ENCODE data around the gene TREML1.

Gene TREML1

DNA sequence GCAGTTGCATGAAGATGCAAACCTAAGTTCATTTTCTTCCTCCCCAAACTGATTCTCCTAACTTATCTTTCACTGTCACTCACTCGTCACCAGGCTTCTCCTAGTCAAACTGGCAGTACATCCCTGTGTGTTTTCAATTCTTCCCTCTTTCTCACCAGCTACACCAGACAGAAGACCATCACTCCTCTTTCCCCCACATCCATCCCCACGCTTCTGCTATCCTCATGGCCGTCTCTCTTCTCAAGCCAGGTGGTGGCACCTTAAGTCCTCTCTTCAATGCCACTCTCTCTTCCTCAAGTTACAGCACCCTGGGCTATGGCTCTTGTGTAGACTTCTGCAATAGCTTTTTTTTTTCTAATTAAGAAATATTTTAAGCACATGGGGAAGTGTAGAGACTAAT, 23.1 kb upstream of the TREML1 start:
- no peak for DNase-seq

DNA sequence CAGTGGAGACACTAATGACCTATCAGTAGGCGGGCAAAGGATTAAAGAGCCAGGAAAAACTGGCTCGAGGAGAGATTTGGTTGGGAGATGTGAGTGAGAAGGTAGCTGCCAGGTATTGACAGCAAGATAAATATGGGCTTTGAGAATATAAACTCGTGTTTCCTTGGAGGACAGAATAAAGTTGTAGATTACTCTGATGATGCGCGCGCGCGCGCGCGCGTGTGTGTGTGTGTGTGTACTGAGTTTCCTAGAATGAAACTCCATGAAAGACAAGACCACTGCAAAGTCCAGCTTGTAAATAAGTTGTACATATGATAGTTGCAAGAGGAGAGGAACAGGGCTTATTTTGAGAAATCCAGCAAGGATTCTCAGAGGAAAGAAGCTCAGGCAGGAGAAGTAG, 22.0 kb upstream of the TREML1 start:
- DNase-seq: no peak

DNA sequence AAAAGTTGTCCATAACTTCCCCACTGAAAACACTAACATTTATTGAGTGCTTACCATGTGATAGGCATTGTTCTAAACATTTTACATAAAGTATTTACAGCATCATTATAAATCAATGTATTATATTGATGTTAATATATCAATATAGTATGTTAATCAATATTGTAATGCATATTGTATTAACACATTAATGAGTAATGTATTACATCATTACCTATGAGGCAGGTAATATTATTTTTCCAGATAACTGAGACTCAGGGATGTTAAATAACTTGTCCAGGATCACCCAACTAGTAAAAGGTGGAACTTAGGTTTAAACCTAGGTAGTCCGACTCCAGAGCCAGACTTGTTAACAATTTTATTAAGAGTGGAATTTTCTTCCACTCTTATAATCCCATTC, 20.9 kb upstream of the TREML1 start:
- DNase-seq: no peak

DNA sequence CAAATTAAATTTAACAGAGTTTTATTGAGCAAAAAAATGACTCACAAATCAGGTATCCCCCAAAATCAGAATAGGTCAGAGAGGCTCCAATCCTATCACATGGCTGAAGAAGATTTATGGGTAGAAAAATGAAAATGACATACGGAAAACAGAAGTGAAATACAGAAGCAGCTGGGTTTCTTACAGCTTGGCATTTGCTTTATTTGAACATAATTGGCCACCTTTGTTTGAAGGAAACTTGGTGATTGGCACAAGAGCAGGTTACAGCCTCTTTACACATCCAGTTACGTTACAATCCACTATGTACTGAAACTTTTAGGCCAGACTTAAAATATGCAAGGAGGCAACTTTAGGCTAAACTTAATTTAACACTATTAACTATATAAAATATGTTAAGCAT, 20.5 kb upstream of the TREML1 start:
- DNase-seq: no peak

DNA sequence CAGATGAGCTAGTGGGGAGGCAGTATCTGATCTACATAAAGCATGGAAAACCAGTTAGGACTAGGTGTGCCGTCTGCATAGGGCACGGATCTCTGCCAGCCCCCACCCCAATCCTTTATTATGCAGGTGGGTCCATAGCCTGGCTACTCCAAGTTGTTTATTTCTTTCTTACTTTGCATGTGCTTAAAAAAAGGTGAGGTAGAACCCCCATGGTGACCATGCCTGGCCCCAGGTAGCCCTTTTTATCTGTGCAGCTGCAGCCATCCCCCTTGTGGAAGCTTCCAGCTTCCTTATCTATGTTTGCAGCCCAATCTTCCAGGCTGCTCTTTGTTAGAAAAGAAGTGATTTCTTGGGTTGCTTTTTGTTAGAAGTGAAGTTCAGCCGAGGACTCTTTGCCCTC, 17.8 kb upstream of the TREML1 start:
- DNase-seq: no peak

DNA sequence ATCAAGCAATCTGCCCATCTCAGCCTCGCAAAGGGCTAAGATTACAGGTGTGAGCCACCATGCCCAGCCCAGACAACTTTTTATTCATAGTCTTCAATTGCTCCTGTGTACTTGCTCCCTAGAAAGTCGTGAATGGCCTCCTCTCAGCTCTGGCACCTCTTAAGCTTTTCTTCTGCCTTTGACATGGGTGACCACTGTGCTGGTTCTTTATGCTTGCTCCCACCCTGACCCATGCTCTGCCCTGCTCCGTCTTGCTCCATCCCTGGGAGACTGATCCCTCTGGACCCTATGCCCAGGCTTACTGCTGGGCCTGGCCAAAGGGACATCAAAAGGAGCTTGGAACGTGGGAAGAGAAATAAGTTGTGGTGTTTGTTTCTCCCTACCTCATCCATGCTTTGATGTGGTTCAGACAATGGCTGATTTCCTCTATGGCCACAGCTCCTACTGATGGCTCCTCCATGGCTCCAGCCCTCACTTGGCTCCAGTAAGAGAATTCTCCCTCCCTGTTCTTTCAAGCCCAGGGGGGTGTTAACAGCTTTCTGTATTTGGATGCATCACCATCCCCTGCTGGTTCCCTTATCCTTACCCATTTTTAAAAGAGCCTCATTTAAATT, 16.5 kb upstream of the TREML1 start:
- no peak for DNase-seq

DNA sequence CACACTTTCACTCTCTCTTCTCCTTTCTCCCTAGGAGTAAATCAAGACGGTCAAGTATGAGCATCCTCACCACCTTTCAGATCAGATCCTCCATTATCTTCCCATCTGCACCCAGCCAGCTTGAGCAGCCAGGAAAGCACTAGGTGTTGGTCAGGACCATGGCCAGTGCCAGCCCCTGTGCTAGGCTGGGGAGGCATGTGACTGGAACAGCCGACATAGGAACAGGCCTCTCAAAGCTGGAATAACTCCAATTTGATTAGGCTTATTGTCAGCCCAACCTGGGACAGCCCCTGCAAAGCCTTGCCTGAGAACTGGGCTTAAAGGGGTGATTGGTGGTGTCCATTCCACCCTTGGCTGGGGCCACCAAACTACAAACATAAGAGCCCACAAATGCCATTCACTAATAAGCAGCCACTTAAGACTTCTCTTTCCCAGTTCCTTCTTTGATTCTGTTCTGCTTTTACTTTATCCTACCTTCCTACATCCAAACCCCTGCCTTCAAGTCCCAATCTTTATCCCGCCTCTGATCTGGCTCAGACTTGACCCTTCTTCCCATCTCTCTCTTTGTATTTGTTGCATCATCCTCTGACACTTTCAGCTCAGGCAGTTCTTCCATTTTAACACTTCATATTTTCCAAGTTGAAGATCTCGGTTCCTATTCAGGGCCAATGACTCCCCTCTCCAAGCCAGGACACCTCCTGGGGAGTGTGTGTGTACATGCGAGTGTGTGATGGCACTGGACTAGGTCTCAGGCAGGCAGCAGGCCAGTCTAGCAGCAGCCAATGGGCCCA, 13.2 kb upstream of the TREML1 start:
- DNase-seq: no peak

DNA sequence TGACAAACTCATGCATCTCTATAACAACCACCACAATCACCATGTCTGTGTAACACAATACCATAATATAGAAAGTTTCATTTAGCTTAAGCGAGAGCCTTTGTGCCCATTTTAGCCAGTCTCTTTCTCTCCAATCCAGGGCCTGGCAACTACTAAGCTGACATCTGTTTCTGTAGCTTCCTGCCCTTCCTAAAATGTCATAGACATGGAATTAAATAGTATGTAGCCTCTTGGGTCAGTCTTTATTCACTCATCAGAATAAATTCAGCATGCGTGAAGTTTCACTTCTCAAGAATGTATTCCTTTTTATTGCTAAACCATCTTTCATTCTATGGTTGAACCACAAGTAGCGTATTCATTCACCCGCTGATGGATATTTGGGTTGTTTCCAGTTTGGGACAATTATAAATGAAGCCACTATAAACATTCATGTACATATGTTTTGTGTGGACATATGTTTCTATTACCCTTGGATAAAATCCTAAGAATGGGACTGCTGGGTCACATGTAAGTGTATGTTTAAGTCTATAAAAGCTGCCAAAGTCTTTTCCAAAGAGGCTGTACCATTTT, 10.5 kb upstream of the TREML1 start:
- no peak for DNase-seq

DNA sequence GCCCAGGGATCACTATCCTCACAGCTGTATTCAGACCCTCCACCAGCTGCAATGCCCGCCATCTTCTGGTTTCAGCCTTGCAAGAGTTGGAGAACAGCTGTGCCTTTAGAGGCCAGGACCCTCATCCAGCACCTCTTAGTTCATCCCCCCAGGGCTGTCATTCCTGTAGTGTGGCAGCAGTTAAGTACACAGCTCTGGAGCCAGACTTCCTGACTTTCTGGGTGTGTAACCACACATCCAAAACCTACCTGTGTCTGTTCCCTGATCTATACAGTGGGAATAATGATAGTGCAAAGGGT, 9.2 kb upstream of the TREML1 start:
- DNase-seq: no peak

DNA sequence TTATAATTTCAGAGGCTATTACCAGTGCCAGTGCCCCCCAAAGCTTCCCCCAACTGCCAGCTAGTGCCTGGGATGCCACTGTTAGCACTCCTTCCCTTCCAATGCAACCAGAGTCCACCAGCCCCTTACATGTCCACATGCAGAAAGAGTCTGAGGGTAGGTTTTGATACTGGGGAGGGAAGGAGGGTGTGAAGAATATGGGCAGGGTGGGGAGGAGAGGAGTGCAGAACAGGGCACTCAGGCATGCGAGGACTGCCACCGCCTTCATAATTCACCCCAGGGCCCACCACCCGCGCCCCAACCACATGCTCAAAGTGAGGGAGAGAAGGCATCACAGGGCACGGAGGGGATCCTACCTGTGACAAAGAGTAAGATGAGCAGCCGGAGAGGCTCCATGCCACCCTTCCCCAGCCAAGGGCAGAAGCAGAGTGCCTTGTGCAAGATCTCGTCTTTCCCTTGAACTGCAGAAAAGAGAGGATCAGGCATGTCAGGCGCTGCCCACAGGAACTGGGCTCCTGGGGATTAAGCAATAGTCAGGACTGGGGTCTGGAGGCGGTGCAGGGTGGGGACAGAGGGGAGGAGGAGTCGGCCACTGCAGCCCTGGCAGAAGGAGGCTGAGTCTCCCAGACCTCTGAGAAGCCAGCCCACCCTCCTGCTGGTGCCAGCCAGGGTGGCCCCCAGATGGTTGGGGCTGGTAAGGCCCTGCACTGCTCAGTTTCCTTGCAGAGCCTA, 8.7 kb upstream of the TREML1 start, which contains the start of gene TREM2:
Gene TREM2 (minus strand): TSS at position 430 of the 732 bp plus-strand sequence. CDS start 34 bp downstream, at position 396.
- no peak for DNase-seq

DNA sequence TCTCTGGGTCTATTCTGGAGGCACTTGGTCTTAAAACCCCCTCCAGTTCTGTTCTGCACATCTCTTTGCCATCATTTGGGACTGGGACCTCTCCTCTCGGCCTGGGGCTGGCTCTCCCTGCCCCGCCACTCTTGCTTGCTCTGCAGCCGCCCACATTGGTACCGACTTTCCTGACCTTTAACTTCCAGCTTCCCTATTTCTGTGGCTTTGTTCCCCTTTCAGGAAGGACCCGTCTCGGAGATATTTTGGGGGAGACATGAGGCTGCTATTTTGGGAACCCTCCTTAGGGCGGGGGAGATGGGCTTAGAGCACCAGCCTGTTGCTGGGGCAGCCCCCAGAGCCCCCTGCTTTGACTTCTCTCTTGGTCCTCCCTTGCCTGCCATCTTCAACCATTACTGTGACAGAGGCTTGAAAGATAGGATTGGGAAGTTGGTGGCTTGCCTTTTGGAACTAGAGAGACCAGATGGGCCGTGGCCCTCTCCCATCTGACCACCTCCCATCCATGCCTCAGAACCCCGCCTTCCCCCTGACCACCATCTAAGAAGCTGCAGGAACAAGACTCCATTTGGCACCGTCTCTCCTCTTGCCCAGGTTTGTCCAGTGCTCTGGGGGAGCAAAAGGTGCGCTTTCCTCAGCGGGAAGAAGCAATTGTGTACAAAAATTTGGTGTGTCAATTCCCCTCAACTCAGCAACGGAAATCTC, 7.9 kb upstream of the TREML1 start:
- DNase-seq: no peak

DNA sequence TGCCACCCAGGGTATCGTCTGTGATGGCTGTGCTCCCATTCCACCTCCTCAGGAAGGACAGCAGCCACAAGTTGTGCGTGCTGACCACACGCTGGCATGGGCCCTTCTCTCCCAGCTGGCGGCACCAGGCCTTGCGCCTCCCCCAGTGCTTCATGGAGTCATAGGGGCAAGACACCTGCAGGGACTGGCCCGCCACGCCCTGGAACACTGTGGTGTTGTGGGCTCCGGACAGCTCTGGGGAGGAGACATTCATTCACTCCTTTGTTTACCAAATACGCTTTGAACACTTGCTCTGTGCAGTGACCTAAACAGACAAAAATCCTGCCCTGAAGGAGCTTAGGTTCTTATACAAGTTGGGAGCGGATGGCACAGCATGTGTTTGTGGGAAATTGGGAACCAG, 7.2 kb upstream of the TREML1 start:
- no peak for DNase-seq

DNA sequence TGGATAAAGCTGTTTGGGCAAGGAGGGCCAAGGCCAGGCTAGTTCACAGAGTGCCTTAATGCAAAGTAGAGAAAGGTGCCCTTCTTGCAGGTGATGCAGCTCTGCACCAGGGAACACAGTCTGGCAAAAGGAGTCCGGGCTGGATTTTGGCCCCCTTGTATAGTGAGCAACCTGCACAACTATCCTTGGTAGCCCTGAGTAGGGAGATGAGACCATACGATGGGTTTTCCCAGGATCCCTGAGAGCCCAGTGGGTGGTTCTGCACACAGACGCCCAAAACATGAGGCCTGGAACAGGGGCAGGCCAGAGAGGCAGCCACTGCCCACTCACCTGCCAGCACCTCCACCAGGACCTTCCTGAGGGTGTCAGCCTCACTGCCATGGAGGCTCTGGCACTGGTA, 6.8 kb upstream of the TREML1 start:
- DNase-seq: no peak

DNA sequence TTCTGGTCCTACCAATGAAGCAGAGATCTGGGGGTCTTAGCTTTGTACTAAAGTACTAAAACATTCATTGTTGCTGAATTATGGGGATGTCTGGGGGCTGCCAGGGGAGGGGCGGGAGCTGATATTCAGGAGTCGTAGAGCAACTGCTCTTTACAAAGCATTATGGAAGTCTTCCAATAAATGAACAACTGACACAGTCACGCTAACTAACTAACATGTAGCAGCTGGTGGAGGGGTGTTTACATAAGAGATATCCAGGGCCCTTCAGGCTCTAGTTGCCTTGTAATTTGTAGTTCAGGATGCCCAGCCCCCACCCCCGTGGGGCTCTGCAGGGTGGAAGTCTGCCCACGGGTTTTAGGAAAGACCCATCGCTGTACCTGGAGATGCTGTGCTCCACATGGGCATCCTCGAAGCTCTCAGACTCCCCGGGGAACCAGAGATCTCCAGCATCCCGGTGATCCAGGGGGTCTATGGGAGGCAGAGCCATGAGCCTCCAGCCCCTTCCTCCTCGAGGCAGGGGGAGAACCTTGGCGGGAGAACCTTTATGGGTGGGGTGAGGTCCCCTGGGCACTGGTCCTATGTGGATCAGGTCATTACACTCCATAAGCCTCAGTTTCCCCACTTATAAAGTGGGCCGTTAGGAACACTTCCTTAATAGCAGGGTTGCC, 5.4 kb upstream of the TREML1 start:
- DNase-seq: no peak

DNA sequence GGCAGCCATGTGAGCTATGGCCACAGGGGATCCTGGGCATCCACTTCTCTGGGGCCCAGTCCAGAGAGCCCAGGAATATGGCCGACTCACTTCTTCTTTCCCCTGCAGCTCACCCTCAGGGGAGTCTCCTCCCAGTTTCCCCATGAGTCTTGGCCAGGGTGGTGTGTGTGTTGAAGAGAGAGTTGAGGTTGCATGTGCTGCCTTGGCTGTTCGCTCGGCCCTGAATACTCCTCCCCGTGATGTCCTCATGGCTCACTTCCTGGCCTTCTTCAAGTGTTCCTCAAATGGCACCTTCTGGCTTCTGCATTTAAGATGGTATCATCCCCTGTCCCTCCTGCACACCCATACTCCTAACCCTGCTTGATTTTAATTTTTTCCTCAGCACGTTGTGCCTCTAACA, 3.2 kb upstream of the TREML1 start:
- no peak for DNase-seq

DNA sequence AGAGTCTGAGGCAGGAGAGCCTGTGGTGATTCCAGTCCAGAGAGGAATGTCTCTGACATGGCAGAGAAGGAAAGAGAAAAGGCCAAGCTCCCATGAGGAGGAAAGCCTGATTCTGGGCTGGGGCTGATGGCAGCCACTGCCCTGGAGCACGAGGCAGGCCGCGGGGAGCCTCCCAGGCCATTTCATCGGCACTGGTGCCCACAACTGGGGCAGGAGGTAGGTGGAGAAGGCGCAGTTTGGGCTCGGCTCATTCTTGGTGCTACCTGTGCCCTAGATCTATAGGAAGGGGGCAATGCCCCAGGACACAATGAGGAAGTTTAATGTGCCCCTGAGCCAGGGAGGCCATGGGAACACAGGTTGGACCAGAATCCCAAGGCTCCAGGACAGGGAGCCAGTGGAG, 2.6 kb upstream of the TREML1 start:
- DNase-seq: no peak

DNA sequence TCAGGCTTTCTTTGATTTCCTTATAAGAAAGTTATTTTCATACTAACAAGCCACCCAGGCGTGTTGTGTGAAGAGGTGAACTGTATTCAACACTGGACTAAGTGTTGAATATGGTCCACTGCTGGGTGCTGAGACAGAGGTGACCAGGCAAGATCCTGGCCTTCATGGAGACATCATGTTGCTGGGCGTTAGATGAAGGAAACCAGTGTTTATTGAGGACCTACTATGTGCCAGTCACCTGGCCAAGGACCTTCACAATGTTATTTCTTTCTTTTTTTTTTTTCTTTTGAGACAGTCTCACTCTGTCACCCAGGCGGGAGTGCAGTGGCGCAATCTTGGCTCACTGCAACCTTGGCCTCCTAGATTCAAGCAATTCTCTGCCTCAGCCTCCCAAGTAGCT, 1.9 kb upstream of the TREML1 start:
- no peak for DNase-seq

DNA sequence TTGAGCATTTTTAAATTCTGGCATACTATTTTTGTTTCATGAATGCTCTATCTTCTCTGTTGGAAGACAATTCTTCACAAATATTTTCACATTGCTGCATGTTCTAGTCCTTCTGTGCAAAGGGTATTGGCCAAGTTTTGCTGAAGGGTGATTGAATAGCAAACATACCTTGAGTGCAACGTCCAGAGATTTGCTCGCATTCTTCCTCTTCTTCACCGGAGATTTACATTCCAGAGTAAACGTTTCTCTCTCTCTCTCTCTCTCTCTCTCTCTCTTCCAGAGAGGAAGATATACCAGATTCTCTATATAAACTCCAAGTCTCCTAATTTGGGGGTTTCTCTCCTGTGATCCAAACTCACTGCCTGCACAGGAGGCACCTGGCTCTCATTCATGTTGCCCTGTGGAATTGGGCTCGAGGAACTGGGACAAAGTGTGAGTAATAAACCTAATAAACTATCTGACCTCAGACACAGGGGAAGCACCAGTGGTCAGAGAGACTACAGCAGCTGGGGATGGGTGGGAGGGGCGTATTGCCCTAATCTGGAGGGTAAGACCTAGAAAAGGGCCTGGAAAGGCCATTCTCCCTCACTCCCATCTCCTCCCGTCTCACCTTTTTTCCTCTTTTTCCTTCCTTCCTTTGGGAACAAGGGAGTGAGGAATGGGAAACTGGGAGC, 1.1 kb upstream of the TREML1 start:
- no peak for DNase-seq

DNA sequence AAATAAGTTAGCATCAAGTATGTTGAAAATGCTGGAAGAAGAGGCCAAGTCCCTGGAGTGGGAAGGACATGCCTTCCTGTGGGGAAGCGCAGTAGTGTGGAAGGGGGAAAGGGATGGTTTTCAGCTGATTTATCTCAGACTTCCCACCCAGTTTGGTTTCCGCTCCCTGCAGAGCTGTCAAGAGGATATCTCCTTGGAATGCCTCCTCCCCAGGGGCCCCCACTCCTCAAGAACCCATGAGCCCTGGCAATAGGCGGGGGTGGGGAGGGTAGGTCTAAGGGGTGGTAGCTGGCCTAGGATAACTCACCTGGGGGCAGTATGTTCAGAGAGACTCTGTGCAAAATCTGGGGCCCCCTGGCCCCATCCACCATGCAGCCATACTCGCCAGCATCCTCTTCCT, 696 bp downstream of the TREML1 start:
- no peak for DNase-seq

DNA sequence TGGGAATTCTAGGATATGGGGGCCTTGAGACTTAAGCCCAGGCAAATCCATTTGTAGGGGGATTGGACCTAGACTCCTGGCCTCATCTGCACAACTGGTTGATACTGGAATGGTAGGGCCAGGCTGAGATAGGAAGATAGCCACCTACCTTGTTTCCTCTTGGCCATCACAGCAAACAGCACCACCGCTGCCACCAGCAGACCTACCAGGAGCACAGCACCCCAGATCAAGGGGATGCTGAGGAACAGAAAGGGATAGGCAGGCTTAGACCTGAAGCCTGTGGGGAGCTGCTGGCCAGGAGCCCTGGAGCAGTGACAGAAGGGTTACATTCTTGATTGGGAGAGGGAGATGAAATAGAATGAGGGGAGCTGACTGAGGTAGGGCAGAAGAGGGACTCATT, 3.5 kb downstream of the TREML1 start:
- no peak for DNase-seq

DNA sequence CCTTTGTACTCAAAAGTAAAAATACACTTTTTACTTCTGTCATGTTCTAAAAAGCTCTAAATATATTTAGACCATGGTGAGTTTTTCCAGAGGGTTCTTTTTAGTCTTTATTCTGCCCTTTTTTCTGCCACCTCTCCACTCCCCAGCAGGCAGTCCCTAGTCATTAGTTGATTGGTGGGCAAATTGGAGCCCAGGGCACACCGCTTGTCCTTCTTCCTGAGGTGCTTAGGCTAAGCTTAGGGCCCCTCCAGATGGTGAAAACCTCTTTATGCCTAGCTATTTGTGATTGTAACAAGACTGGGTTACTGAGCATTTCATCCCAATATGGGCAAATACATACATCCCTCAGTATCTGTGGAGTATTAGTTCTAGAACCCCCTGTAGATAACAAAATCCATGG, 6.2 kb downstream of the TREML1 start:
- no peak for DNase-seq

DNA sequence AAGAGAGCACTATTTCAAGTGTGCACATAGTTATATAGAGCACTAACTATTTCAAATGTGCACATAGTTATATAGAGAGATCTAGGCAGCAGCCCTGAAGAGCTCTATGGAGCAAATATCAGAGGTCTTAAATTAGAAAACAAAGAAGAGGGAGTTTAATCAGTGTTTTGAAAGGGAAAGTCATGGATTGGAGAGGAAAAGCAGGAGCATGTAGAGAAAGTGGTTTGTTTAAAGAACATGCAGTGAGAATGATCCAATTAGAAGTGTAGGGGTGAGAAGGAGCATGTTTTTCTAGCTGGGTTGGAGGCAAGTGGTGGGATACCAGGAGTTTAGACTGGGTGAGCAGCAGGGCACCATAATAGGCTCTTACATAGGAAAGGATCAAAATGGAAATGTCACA, 17.2 kb downstream of the TREML1 start:
- no peak for DNase-seq
